ENCODE measurements around the gene UTP18. TPM values are rescaled to one million over a fixed set of nuclear protein-coding genes. Genes with fewer than 3 reads are reported as not detected.

UTP18 gene
- total and polyA plus RNA-seq, 2 of the 13 experiments (the other 11 are each of a cell fraction or from before 2014, with no cell fraction given): 35.2 to 104 TPM

DNA sequence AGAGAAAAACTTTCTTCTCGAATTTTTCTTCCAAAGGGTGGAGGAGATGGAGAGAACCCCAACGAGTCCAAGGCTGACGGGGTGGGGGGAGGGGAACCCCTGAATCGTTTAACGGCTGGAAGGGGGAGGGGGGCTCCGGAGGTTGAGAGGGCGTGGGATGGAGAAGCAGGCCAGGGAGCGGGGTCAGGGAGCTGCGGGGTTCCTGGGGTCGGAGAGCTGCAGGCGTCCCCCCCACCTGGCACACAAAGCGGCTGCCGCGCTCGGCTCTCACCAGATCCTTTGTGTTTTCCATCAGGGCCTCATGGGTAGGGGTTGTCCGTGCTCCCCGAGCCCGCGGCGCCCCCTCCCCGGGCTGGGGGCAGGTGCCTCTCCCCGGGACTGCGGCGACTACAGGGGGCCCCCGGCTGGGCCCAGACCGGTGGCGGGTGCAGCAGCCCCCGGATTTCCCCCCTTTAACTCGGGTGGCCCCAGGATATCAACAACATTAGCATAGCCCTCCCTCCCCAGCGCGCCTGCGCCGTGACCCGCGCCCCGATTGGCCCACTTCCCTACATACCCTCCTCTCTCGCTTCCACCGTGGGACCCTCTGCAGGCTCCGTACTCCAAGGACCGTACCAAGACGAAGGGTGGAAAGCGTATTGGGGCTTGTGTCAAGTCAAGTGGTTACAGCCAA, 646 bp upstream of the UTP18 start, which contains the start of gene MBTD1 (continued):
- no peak for TF ChIP-seq ZNF382 (CRISPR knock-in tag; IDR thresholded peaks at IDR 0.05; ENCODE audit: borderline replicate concordance)
- TF ChIP-seq MAF1 (CRISPR knock-in tag; IDR thresholded peaks at IDR 0.05; ENCODE audit: borderline replicate concordance): no peak
- no peak for TF ChIP-seq CCAR2 (optimal IDR thresholded peaks at IDR 0.05; ENCODE audit: low read depth, low read length)
- no peak for TF ChIP-seq ARNTL (CRISPR knock-in tag; IDR thresholded peaks at IDR 0.05)
- no peak for TF ChIP-seq KDM3A (CRISPR knock-in tag; IDR thresholded peaks at IDR 0.05; ENCODE audit: low read depth)
- TF ChIP-seq STAG1 (CRISPR knock-in tag; IDR thresholded peaks at IDR 0.05): no peak
- TF ChIP-seq ETV6 (CRISPR knock-in tag; conservative IDR thresholded peaks at IDR 0.05): no peak
- TF ChIP-seq, protein P1, sequence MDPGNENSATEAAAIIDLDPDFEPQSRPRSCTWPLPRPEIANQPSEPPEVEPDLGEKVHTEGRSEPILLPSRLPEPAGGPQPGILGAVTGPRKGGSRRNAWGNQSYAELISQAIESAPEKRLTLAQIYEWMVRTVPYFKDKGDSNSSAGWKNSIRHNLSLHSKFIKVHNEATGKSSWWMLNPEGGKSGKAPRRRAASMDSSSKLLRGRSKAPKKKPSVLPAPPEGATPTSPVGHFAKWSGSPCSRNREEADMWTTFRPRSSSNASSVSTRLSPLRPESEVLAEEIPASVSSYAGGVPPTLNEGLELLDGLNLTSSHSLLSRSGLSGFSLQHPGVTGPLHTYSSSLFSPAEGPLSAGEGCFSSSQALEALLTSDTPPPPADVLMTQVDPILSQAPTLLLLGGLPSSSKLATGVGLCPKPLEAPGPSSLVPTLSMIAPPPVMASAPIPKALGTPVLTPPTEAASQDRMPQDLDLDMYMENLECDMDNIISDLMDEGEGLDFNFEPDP (CRISPR knock-in tag; conservative IDR thresholded peaks at IDR 0.05): no peak
- no peak for TF ChIP-seq EED (CRISPR knock-in tag; IDR thresholded peaks at IDR 0.05)
- TF ChIP-seq, protein P2, sequence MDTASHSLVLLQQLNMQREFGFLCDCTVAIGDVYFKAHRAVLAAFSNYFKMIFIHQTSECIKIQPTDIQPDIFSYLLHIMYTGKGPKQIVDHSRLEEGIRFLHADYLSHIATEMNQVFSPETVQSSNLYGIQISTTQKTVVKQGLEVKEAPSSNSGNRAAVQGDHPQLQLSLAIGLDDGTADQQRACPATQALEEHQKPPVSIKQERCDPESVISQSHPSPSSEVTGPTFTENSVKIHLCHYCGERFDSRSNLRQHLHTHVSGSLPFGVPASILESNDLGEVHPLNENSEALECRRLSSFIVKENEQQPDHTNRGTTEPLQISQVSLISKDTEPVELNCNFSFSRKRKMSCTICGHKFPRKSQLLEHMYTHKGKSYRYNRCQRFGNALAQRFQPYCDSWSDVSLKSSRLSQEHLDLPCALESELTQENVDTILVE (CRISPR knock-in tag; IDR thresholded peaks at IDR 0.05): no peak
- peak; percentile 2 for TF ChIP-seq ASH2L (IDR thresholded peaks at IDR 0.05; ENCODE audit: insufficient read length, low read depth, low read length)
- TF ChIP-seq XRCC5 (optimal IDR thresholded peaks at IDR 0.05; ENCODE audit: low read length): no peak
- TF ChIP-seq, protein P3, sequence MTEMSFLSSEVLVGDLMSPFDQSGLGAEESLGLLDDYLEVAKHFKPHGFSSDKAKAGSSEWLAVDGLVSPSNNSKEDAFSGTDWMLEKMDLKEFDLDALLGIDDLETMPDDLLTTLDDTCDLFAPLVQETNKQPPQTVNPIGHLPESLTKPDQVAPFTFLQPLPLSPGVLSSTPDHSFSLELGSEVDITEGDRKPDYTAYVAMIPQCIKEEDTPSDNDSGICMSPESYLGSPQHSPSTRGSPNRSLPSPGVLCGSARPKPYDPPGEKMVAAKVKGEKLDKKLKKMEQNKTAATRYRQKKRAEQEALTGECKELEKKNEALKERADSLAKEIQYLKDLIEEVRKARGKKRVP (CRISPR knock-in tag; IDR thresholded peaks at IDR 0.05): 0 out of 4 replicates have a peak, but pooled peaks of 1 of the 2 experiments have one; percentile 48
- TF ChIP-seq ZNF136 (CRISPR knock-in tag; IDR thresholded peaks at IDR 0.05; ENCODE audit: low read depth): 0 out of 2 replicates have a peak, but pooled peaks have one; percentile 45
- no peak for TF ChIP-seq FOXA1 (IDR thresholded peaks at IDR 0.05)
- peak; percentile 71 for TF ChIP-seq FOXA1 (CRISPR knock-in tag; IDR thresholded peaks at IDR 0.05)
- TF ChIP-seq ZFY (CRISPR knock-in tag; IDR thresholded peaks at IDR 0.05): no peak
- no peak; the same call in 1 of the 2 replicates for TF ChIP-seq ESRRA (CRISPR knock-in tag; IDR thresholded peaks at IDR 0.05; ENCODE audit: low read depth)
- no peak for TF ChIP-seq MEIS1 (CRISPR knock-in tag; IDR thresholded peaks at IDR 0.05; ENCODE audit: borderline replicate concordance)
- TF ChIP-seq ZNF781 (CRISPR knock-in tag; IDR thresholded peaks at IDR 0.05; ENCODE audit: borderline replicate concordance, not compliant biosample characterization): peak; percentile 2
- peak; percentile 13; the same call in 1 of the 2 replicates for TF ChIP-seq ZKSCAN8 (CRISPR knock-in tag; IDR thresholded peaks at IDR 0.05; ENCODE audit: borderline replicate concordance)
- no peak for TF ChIP-seq GZF1 (CRISPR knock-in tag; IDR thresholded peaks at IDR 0.05)
- TF ChIP-seq, protein P4, sequence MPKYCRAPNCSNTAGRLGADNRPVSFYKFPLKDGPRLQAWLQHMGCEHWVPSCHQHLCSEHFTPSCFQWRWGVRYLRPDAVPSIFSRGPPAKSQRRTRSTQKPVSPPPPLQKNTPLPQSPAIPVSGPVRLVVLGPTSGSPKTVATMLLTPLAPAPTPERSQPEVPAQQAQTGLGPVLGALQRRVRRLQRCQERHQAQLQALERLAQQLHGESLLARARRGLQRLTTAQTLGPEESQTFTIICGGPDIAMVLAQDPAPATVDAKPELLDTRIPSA (CRISPR knock-in tag; IDR thresholded peaks at IDR 0.05; ENCODE audit: borderline replicate concordance): 0 out of 2 replicates have a peak, but pooled peaks have one; percentile 34
- no peak for TF ChIP-seq SMAD3 (CRISPR knock-in tag; IDR thresholded peaks at IDR 0.05)
- no peak for TF ChIP-seq MXD4 (CRISPR knock-in tag; IDR thresholded peaks at IDR 0.05)
- TF ChIP-seq SMYD3 (CRISPR knock-in tag; IDR thresholded peaks at IDR 0.05): no peak
- no peak for TF ChIP-seq RORA (CRISPR knock-in tag; IDR thresholded peaks at IDR 0.05)
- TF ChIP-seq CHCHD3 (CRISPR knock-in tag; IDR thresholded peaks at IDR 0.05): peak; percentile 25; the same call in 1 of the 2 replicates

Data from HepG2 (cell line).